DMS53 treated with DMSO at 0.1 percent for 48 hours (cell line): ENCODE measurements around the gene NTRK3.
"Not testable (repeated sequence)": the region's sequence is repeated elsewhere in the genome, so short reads cannot be mapped to it uniquely, and the experiment has no call there.

Experiments used
- DNase-seq: peaks from one replicate; lab custom pipeline; 2025; ENCODE audit not compliant: unreplicated experiment; lab: John Stamatoyannopoulos, UW

NTRK3 gene

GRCh38 chr15:88080616-88081015 is 175.9 kb downstream of the NTRK3 start:
- DNase-seq, result no peak

GRCh38 chr15:88077296-88078020 is 179.1 kb downstream of the NTRK3 start:
- no peak for DNase-seq

- DNase-seq, result no peak
These were observed 180.2 kb downstream of the NTRK3 start for GRCh38 chr15:88076328-88076727.

- no peak for DNase-seq
These were observed 181.4 kb downstream of the NTRK3 start for GRCh38 chr15:88075102-88075501.

GRCh38 chr15:88074386-88074785 is 182.2 kb downstream of the NTRK3 start:
- no peak for DNase-seq

GRCh38 chr15:88073391-88073691 is 183.2 kb downstream of the NTRK3 start:
- no peak for DNase-seq

GRCh38 chr15:88072598-88073390 is 183.7 kb downstream of the NTRK3 start:
- DNase-seq, result no peak

- not testable (repeated sequence) for DNase-seq
These were observed 184.4 kb downstream of the NTRK3 start for GRCh38 chr15:88072133-88072532.

- DNase-seq, result no peak
These were observed 185.4 kb downstream of the NTRK3 start for GRCh38 chr15:88071141-88071540.

- DNase-seq, result no peak
These were observed 187.0 kb downstream of the NTRK3 start for GRCh38 chr15:88069561-88069960.

GRCh38 chr15:88067331-88067685 is 189.2 kb downstream of the NTRK3 start:
- DNase-seq, result no peak

- no peak for DNase-seq
These were observed 189.8 kb downstream of the NTRK3 start for GRCh38 chr15:88066636-88067330.

- DNase-seq, result no peak
These were observed 195.1 kb downstream of the NTRK3 start for GRCh38 chr15:88061452-88061851.

- DNase-seq, result no peak
These were observed 196.2 kb downstream of the NTRK3 start for GRCh38 chr15:88060383-88060782.

- DNase-seq, result no peak
These were observed 198.7 kb downstream of the NTRK3 start for GRCh38 chr15:88057836-88058235.

- DNase-seq, result no peak
These were observed 207.0 kb downstream of the NTRK3 start for GRCh38 chr15:88049506-88049905.

GRCh38 chr15:88048755-88049154 is 207.8 kb downstream of the NTRK3 start:
- no peak for DNase-seq

- DNase-seq, result no peak
These were observed 208.3 kb downstream of the NTRK3 start for GRCh38 chr15:88048237-88048636.

GRCh38 chr15:88046576-88047129 is 209.9 kb downstream of the NTRK3 start:
- DNase-seq, result no peak

- DNase-seq, result no peak
These were observed 213.1 kb downstream of the NTRK3 start for GRCh38 chr15:88043396-88043795.

GRCh38 chr15:88042047-88042446 is 214.5 kb downstream of the NTRK3 start:
- DNase-seq, result no peak

GRCh38 chr15:88040516-88040915 is 216.0 kb downstream of the NTRK3 start:
- no peak for DNase-seq
